Common myeloid progenitor, CD34-positive (primary cell): Measurements from ENCODE around the gene ANG.
"Not testable (repeated sequence)": the region's sequence is repeated elsewhere in the genome, so short reads cannot be mapped to it uniquely, and the experiment has no call there.

Experiments used
- CTCF ChIA-PET: fragments of 350-600 bp; sonication (Branson Sonifier 250); formaldehyde crosslinking; loops from one replicate; lab custom pipeline; 2021; ENCODE audit warnings: antibody characterized with exemption; lab: Charles Lee
- POLR2A ChIA-PET: fragments of 350-600 bp; sonication (Branson Sonifier 250); formaldehyde crosslinking; loops from one replicate; lab custom pipeline; 2021; ENCODE audit warnings: antibody characterized with exemption; lab: Charles Lee
- DNase-seq, 3 donors: peaks; one replicate each; pipeline versions ENCODE4 v3.0.0 to v3.0.0-alpha.2; 2013
- H3K27ac ChIP-seq, 2 experiments: 1 replicate in 1 of 2; 2 replicates in 1 of 2; pipeline ENCODE4 v1.7.0; 2013; ENCODE audit warnings: inconsistent platforms in 2 of 2, low read length in 2 of 2, mild to moderate bottlenecking in 2 of 2, low read depth in 1 of 2, moderate library complexity in 1 of 2; ENCODE audit not compliant: severe bottlenecking in 2 of 2, insufficient read depth in 1 of 2, poor library complexity in 1 of 2
- H3K27me3 ChIP-seq, 5 experiments: replicated peaks in 2 of 5; 1 replicate in 3 of 5; 2 replicates in 2 of 5; pipeline versions ENCODE4 v1.6.1 to v1.7.0; 2013; ENCODE audit warnings: low read length in 4 of 5, mild to moderate bottlenecking in 2 of 5, moderate library complexity in 2 of 5, inconsistent platforms in 1 of 5; ENCODE audit not compliant: insufficient read depth in 5 of 5, control insufficient read depth in 4 of 5
- H3K36me3 ChIP-seq, 4 experiments: 1 replicate in 2 of 4; 2 replicates in 2 of 4; pipeline versions ENCODE4 v1.6.1 to v1.7.0; 2013; ENCODE audit warnings: low read length in 3 of 4, control low read depth in 1 of 4, mild to moderate bottlenecking in 1 of 4; ENCODE audit not compliant: control insufficient read depth in 4 of 4, insufficient read depth in 4 of 4
- H3K4me1 ChIP-seq, 4 experiments: 1 replicate in 3 of 4; 2 replicates in 1 of 4; pipeline versions ENCODE4 v1.6.1 to v1.7.1; 2013; ENCODE audit warnings: low read length in 3 of 4, mild to moderate bottlenecking in 3 of 4, control low read depth in 1 of 4, inconsistent platforms in 1 of 4, moderate library complexity in 1 of 4; ENCODE audit not compliant: control insufficient read depth in 4 of 4, insufficient read depth in 4 of 4; ENCODE audit errors: control extremely low read depth in 1 of 4
- H3K4me3 ChIP-seq, 7 experiments: 1 replicate in 4 of 7; 2 replicates in 3 of 7; pipeline versions ENCODE4 v1.5.1 to v1.7.0; 2013; ENCODE audit warnings: mild to moderate bottlenecking in 7 of 7, low read length in 6 of 7, moderate library complexity in 6 of 7, inconsistent platforms in 2 of 7, low read depth in 2 of 7, control low read depth in 1 of 7; ENCODE audit not compliant: insufficient read depth in 4 of 7, control insufficient read depth in 1 of 7; ENCODE audit errors: extremely low read depth in 1 of 7
- H3K9me3 ChIP-seq, 5 experiments: 1 replicate in 4 of 5; 2 replicates in 1 of 5; pipeline versions ENCODE4 v1.6.1 to v1.7.1; 2013; ENCODE audit warnings: low read length in 4 of 5, mild to moderate bottlenecking in 2 of 5, inconsistent platforms in 1 of 5, low read depth in 1 of 5, moderate library complexity in 1 of 5; ENCODE audit not compliant: control insufficient read depth in 4 of 5, insufficient read depth in 2 of 5; ENCODE audit errors: control extremely low read depth in 1 of 5
- WGBS: methylation state at CpG from one replicate; pipeline ENCODE4 v1.1.5; 2013; ENCODE audit not compliant: insufficient coverage; 5-methylcytosine and 5-hydroxymethylcytosine counted together

The ANG gene

GRCh38 chr14:20696764-20697163, 8.2 kb downstream of the ANG start:
- no peak for DNase-seq
- no peaks in the 10 kb centered on the region for H3K9me3 ChIP-seq
- H3K4me1 ChIP-seq = peaks cover 0 to 7% (median 5%) of the 10 kb centered on the region in 4 experiments
- H3K36me3 ChIP-seq = no peaks in the 10 kb centered on the region
- WGBS = 95% methylated on average over 3 of the region's 5 CpGs
- POLR2A ChIA-PET = no interaction called here
- no peak overlapping the region for H3K4me3 ChIP-seq
- CTCF ChIA-PET = interaction anchor here (0.5 to 11.3 kb wide), 28 partner anchors 10 to 275 kb away, joined by 3 to 179 read pairs (median 4); partner anchors contain the start of gene RNASE4
- no peaks in the 10 kb centered on the region for H3K27me3 ChIP-seq
- no peak overlapping the region for H3K27ac ChIP-seq

DNA sequence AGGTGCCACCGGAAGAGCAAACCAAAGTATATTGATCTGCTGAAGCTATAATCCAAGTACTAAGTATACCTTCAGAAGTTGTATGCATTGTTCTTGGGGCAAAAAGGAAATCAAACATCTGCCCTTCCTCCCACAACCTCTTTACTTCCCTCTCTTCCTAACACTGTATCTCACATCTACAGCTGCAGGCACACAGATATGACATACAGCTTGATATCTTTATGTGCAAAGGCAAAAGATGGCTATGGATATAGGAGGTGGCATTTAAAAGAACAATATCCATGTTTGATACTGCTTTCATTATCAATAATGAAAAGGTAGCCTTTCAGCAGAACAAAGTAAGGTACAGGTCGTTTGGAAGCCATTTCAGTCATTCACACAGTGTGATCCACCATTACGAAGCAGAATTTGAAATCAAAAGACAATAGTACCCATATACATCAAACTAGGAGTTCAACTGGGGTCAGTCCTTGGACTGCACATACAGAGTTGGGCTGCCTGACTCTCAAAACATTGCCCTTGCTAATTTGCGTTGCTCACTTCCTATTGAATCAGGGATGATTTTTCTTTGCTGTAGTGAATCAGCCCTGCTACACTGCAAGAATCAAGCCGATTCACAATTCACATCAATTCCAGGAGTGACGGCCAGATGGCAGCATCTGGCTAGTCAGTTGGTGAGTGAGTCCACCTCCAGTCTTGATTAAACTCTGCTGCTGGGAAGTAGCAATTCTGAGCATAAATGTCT, 8.9 kb downstream of the ANG start:
- Histone ChIP-seq H3K4me3 (peak overlapping the region in 1 of 7 experiments; percentile 27), H3K27me3 (no peaks in the 10 kb centered on the region), H3K9me3 (no peaks in the 10 kb centered on the region), H3K36me3 (no peaks in the 10 kb centered on the region), H3K4me1 (peaks cover 0 to 7% (median 5%) of the 10 kb centered on the region in 4 experiments), H3K27ac (no peak overlapping the region)
- CTCF ChIA-PET = interaction anchor here (0.5 to 11.3 kb wide), 29 partner anchors 10 to 274 kb away, joined by 3 to 179 read pairs (median 5); partner anchors contain the start of gene RNASE4
- 33% methylated on average over 3 of the region's 6 CpGs for WGBS
- DNase-seq = peak; percentile 75 to 87 (median 81)
- POLR2A ChIA-PET = no interaction called here

DNA sequence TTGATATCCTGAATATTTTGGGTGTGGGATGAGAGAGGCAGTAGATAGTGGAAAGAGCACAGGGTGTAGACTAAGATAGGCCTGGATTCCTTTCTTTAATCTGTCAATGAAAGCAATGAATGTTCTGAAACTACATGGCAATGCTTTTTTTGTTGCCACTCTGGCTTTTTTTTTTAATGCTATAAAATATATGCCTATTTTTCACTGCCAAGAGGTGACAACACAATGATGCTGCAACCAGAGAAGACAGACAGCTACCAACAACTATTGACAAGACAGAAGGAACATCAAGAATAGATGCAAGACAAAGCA, 9.4 kb downstream of the ANG start:
- Histone ChIP-seq H3K36me3 (no peaks in the 10 kb centered on the region), H3K27me3 (no peaks in the 10 kb centered on the region), H3K9me3 (no peaks in the 10 kb centered on the region), H3K4me3 (no peak overlapping the region), H3K27ac (no peak overlapping the region), H3K4me1 (peaks cover 0 to 7% (median 5%) of the 10 kb centered on the region in 4 experiments)
- ChIA-PET POLR2A (no interaction called here), CTCF (interaction anchor here (0.7 to 11.3 kb wide), 15 partner anchors 9 to 273 kb away, joined by 3 to 179 read pairs (median 5); no protein-coding TSS in a partner anchor)
- no peak for DNase-seq

DNA sequence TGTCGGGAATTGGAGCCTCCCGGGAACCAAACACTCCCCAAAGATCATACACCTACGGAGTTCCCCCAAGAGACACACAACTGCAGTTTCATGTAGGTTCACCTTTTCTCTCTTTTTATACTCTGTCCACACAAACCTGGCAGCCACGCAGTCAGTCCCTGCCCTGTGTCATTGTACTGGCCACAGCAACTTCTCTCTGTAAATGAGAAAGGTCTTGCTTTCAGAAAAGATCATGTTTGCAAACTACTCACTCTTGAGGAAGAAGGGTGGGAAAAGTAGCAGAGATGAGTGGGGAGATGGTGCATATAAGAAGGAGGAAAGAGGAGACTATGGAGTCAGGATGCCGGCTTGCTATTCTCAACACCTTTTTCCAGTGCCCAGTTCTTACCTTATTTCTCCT, 10.4 kb downstream of the ANG start:
- no peaks in the 10 kb centered on the region for H3K36me3 ChIP-seq
- H3K27me3 ChIP-seq = no peaks in the 10 kb centered on the region
- no peak overlapping the region for H3K27ac ChIP-seq
- POLR2A ChIA-PET = no interaction called here
- no peak for DNase-seq
- H3K4me1 ChIP-seq = peaks cover 0 to 7% (median 5%) of the 10 kb centered on the region in 4 experiments
- 93% methylated on average over 3 of the region's 5 CpGs for WGBS
- no peaks in the 10 kb centered on the region for H3K9me3 ChIP-seq
- CTCF ChIA-PET = interaction anchor here (0.7 to 11.3 kb wide), 13 partner anchors 8 to 272 kb away, joined by 3 to 179 read pairs (median 5); no protein-coding TSS in a partner anchor
- no peak overlapping the region for H3K4me3 ChIP-seq

GRCh38 chr14:20699931-20700330, 11.4 kb downstream of the ANG start:
- H3K36me3 ChIP-seq = no peaks in the 10 kb centered on the region
- no peak for DNase-seq
- no peak overlapping the region for H3K4me3 ChIP-seq
- ChIA-PET CTCF (interaction anchor here (0.6 to 2.3 kb wide), 10 partner anchors 9 to 271 kb away, joined by 3 to 16 read pairs (median 4); no protein-coding TSS in a partner anchor), POLR2A (no interaction called here)
- peaks cover 0 to 7% (median 5%) of the 10 kb centered on the region in 4 experiments for H3K4me1 ChIP-seq
- no peaks in the 10 kb centered on the region for H3K9me3 ChIP-seq
- H3K27ac ChIP-seq = no peak overlapping the region
- no peaks in the 10 kb centered on the region for H3K27me3 ChIP-seq

DNA sequence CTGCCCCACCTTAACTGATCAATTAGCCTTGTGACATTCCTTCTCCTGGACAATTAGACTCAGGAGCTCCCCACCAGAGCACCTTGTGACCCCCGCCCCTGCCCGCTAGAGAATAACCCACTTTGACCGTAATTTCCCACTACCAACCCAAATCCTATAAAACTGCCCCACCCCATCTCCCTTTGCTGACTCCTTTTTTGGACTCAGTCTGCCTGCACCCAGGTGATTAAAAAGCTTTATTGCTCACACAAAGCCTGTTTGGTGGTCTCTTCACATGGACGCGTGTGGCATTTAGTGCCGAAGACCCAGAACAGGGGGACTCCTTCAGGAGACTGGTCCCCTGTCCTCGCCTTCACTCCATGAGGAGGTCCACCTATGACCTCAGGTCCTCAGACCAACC, 12.4 kb downstream of the ANG start:
- POLR2A ChIA-PET, DNase-seq, H3K4me3 ChIP-seq, H3K4me1 ChIP-seq, H3K27ac ChIP-seq, H3K27me3 ChIP-seq, H3K36me3 ChIP-seq, H3K9me3 ChIP-seq: not testable (repeated sequence)
- WGBS = 96% methylated on average over 7 of the region's 7 CpGs
- CTCF ChIA-PET = interaction anchor here (1.7 to 2.3 kb wide), 2 partner anchors 154 to 169 kb away, joined by 4 to 16 read pairs; no protein-coding TSS in a partner anchor

DNA sequence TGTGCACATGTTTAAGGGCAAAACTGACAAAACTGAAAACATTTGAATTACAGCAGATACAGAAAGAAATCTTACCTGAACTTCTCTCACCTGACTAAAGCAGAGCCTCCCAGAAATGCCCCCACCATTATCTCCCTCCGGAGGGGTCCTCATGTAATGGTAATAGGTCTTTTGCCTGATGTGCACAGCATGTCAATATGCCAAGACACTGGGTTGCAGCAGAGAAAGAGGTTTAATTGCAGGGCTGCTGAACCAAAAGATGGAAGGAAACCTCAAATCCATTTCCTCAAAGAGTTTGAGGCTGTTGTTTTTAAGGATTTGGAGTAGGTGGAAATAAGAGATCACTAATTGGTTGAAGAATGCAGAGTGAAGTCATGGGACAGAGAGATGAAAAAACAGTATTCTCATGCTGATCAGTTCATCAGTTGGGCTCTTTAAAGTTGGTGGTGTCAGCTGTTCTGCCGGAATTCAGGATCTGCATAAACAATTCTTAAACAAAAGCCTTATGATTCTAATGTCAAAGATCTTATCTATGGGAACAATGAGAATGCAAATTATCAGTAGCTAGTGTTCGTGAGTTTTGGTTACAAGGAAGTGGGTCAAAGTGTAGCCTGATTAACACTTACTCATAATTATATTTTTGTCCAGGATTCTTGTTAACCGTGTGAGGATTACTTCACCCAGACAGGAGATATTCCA, 18.2 kb downstream of the ANG start:
- H3K27ac ChIP-seq = no peak overlapping the region
- peaks cover 0 to 2% (median 0%) of the 10 kb centered on the region in 5 experiments for H3K27me3 ChIP-seq
- H3K4me1 ChIP-seq = no peaks in the 10 kb centered on the region
- H3K36me3 ChIP-seq = no peaks in the 10 kb centered on the region
- WGBS = 63% methylated on average over 1 of the region's 4 CpGs
- POLR2A ChIA-PET = no interaction called here
- CTCF ChIA-PET = interaction anchor here (1.4 to 4.5 kb wide), 3 partner anchors 9 to 152 kb away, joined by 6 to 16 read pairs (median 8); no protein-coding TSS in a partner anchor
- H3K4me3 ChIP-seq = no peak overlapping the region
- peak in 2 of 3 donors; percentile 30 to 51 for DNase-seq
- peaks cover 0 to 7% (median 3%) of the 10 kb centered on the region in 5 experiments for H3K9me3 ChIP-seq
